GM12891 (cell line): Measurements from ENCODE around the gene WIZ.
A peak's percentile ranks its signal among the peaks of the same experiment; 100 is the strongest.

Experiments
- DNase-seq: peaks from one replicate; pipeline ENCODE4 v3.0.0; 2011; ENCODE audit warnings: low spot score; ENCODE audit not compliant: insufficient read length
- FAIRE-seq: peaks from 2 replicates; lab custom pipeline; 2011; peaks lifted over from hg19 to GRCh38; lab: Jason Lieb, UNC
- PAX5 ChIP-seq: IDR thresholded peaks from 2 replicates; pipeline ENCODE4 v1.6.1; 2011; ENCODE audit warnings: low read length, moderate library complexity, mild to moderate bottlenecking; ENCODE audit not compliant: insufficient read depth, severe bottlenecking
- POLR2A ChIP-seq: IDR thresholded peaks from 2 replicates; pipeline ENCODE4 v1.6.1; 2011; ENCODE audit warnings: low read depth, low read length, control low read depth
- POLR2AphosphoS5 ChIP-seq: IDR thresholded peaks from 2 replicates; pipeline ENCODE4 v1.6.1; 2011; ENCODE audit warnings: low read depth, low read length, control low read depth
- POU2F2 ChIP-seq: IDR thresholded peaks from 2 replicates; pipeline ENCODE4 v1.6.1; 2011; ENCODE audit warnings: low read depth, mild to moderate bottlenecking, control low read depth, low read length, moderate library complexity
- SPI1 ChIP-seq: IDR thresholded peaks from 2 replicates; pipeline ENCODE4 v1.6.1; 2011; ENCODE audit warnings: low read depth, low read length, control low read depth
- TAF1 ChIP-seq: IDR thresholded peaks from 2 replicates; pipeline ENCODE4 v1.6.1; 2011; ENCODE audit warnings: low read depth, low read length, control low read depth

WIZ gene

DNA sequence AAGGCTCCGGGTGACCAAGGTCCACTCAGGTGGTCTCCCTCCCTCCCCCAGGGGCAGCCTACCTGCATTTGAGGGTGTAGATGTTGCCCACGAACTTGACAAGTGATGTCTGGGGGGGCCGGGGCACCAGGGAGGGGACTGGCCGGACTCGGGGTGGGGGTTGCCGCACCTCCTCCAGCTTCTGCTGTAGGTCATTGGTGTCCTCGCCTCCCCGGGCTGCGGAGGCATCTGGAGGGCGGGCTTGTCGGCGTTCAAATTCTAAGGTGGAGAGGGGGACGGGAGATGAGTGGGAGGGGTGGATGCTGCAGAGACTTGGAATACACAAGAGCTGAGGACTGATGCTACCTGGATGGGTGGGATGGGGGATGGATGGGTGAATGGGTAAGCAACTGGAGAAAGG, 25.6 kb downstream of the WIZ start:
- no peak for TF ChIP-seq SPI1
- DNase-seq (no peak), FAIRE-seq (no peak)

- FAIRE-seq (no peak), DNase-seq (no peak)
- TF ChIP-seq PAX5 (no peak), POLR2AphosphoS5 (no peak), POLR2A (no peak), TAF1 (no peak), SPI1 (no peak), POU2F2 (no peak)
These were observed 26.6 kb downstream of the WIZ start for GRCh38 chr19:15423130-15423529.

DNA sequence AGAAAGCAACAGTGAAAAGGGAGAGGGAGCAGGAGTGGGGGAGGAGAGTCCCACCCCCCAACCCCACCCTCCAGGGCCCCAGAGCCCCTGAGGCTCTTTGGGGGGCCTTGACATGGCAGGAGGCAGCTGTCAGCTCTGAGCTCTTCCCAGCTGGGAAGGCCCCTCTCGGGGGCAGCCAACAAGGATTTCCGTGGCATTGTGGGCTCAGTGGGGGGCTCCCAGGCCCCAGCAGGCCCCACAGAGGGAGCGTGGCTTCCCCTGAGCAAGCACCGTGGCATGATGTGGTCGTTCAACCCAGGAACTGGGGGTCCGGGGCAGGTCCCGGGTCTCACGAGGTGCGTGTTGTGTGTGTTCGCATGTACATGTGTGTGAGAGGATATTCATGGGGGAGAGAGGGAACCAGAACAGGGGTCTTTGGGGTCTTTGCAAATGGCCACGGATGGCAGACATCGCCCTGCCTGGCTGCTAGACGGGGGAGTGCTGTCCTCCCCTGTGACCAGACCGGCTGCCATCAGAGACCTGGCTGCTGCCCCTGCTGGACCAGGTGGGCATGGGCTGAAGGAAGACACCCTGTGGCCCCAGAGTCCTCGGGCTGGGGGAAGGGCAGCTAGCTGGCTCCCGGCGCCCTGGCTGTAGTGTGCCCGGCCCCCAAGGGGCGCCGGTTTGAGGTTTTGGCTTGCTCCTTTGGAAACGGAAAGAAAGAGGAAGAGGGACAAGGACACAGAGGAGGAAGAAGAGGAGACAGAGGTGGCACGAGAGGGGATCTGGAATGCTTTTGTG, 27.3 kb downstream of the WIZ start:
- DNase-seq (no peak), FAIRE-seq (no peak)
- TF ChIP-seq TAF1 (no peak), POLR2AphosphoS5 (no peak), PAX5 (no peak), SPI1 (no peak), POLR2A (no peak), POU2F2 (no peak)

GRCh38 chr19:15421721-15422260, 28.0 kb downstream of the WIZ start:
- DNase-seq (no peak), FAIRE-seq (no peak)
- TF ChIP-seq POU2F2 (no peak), SPI1 (no peak), TAF1 (no peak), POLR2AphosphoS5 (no peak), POLR2A (no peak), PAX5 (no peak)

GRCh38 chr19:15421136-15421695, 28.5 kb downstream of the WIZ start:
- TF ChIP-seq SPI1 (no peak), PAX5 (no peak), POLR2A (no peak), POLR2AphosphoS5 (no peak), TAF1 (no peak), POU2F2 (no peak)
- FAIRE-seq: no peak
- no peak for DNase-seq

DNA sequence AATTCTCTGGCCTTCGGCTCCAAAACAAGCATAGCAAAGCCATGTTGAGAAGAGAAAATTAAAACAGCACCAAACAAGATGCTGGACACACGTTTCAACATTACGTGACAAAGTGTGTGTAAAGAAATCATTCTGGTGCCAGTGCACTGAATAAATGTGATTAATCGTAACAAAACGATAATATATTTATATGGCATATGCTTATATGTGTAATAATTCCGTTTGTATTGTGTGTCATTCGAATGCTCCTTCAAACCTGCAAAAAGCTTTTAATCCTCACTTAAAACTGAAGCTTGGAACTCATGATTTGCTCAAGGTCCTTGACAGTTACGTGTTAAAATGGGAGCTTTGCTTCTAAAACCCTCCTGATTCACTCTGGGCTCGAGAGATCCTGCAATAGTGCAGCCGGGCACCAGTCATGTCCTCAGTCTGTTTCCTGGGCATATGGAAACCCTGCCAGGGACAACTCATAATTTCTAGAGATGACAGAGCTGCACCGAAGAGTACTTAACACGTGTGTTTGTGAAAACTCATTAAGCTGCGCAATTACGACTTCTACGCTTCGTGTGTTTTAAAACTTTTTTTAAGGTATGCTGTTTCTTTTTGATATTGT, 30.2 kb downstream of the WIZ start:
- FAIRE-seq: no peak
- DNase-seq: no peak
- TF ChIP-seq SPI1 (no peak), POLR2AphosphoS5 (no peak), PAX5 (no peak), POU2F2 (no peak), TAF1 (no peak), POLR2A (no peak)

- TF ChIP-seq POLR2AphosphoS5 (peak; percentile 94), TAF1 (peak; percentile 85), SPI1 (no peak), POLR2A (peak; percentile 95)
- peak; percentile 97 for FAIRE-seq
- DNase-seq: peak; percentile 99
These were observed 31.0 kb downstream of the WIZ start, which contains the start of gene AKAP8L for GRCh38 chr19:15418579-15419412. Gene AKAP8L (minus strand): TSS chr19:15418988. CDS start chr19:15418923, 65 bp downstream.

DNA sequence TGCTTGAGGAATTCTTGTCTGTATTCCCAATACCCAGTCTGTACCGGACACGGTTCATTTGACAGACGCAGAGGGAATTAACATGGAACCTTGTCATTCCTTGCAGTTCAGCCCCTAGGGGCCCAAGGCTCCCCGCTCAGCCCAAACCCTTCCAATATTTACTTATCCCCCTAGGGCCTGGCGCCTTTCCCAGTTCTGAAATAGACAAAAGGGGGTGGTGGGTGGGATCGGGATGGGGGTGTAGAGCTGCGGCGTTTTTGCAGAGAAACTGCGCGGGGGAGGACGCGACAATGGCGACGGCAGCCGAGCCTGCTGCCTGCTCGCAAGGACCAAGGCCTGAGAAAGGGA, 31.6 kb downstream of the WIZ start:
- DNase-seq (no peak), FAIRE-seq (no peak)
- TF ChIP-seq TAF1: no peak
- no peak for TF ChIP-seq POU2F2
- TF ChIP-seq SPI1: no peak
- TF ChIP-seq POLR2A: no peak
- TF ChIP-seq PAX5: no peak
- no peak for TF ChIP-seq POLR2AphosphoS5

DNA sequence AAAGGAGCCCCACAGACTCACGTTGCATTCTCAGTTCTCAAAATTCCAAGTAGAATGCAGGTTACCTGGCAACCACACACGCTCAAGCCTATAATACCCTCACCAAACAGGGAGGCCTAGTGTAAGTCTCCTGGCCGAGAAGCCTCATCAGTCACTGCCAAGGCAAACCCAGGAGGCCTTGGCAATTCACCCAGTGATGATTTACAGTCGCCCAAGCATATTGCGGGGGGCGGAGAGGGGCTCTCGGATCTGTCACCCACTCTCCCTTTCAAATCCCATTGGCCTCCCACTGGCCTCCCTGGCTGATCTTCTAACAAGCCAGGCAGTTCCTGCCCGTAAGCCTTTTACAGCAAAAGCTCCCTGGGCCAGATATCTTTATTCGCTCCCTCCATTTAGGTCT, 32.1 kb downstream of the WIZ start:
- TF ChIP-seq POLR2A (no peak), POLR2AphosphoS5 (no peak), POU2F2 (no peak), TAF1 (no peak), SPI1 (0 out of 2 replicates have a peak, but pooled peaks have one; percentile 1)
- DNase-seq (no peak), FAIRE-seq (no peak)
